ENCODE results near the gene NCAPD3.

NCAPD3 gene

DNA sequence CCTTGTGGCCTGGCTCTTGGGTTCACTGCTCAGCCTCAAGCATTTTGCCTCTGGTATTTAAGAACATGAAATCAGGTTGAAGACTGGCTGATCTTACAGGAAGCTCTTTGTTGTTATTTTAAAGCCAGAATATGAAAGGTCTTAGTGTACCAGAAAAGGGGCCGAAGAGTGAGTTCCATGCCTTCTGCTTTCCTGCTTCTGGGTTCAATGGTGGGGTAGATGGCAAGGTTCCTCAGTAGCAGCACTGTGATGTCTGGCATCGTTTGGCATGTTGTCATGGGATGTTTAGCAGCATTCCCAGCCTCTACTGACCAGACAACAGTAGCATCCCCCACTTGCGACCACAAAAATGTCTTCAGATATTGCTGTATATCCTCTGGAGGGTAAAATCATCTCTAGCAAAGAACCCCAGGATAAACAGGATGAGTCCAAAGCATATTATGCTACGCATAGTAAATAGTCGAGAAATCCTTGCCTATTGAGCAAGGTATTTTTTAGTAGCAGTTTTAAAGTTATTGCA is 3.1 kb upstream of the NCAPD3 start:
- Histone ChIP-seq H3K36me3 (replicated peaks in 1 of 2; ENCODE audit: control insufficient read depth in 2 of 2, insufficient read depth in 2 of 2, low read length in 2 of 2) (peaks cover 0 to 5% of the 10 kb centered on the region in 2 donors), H3K23ac (ENCODE audit: low read depth, low read length, poor library complexity) (no peak overlapping the region), H4K8ac (ENCODE audit: low read depth, low read length) (no peak overlapping the region), H3K4me2 (ENCODE audit: insufficient read depth, low read length, poor library complexity, severe bottlenecking) (no peak overlapping the region), H3K27me3 (ENCODE audit: control insufficient read depth in 3 of 3, insufficient read depth in 3 of 3, low read depth in 1 of 3, low read length in 3 of 3) (peaks cover 0 to 4% (median 0%) of the 10 kb centered on the region in 3 experiments), H2AFZ (ENCODE audit: low read length) (no peak overlapping the region), H2BK12ac (ENCODE audit: low read length) (no peak overlapping the region), H2BK5ac (ENCODE audit: low read length) (no peak overlapping the region), H3K79me1 (ENCODE audit: low read depth, low read length) (peaks cover 4% of the 10 kb centered on the region), H2BK120ac (ENCODE audit: low read depth, low read length) (no peak overlapping the region), H3K4me1 (ENCODE audit: control insufficient read depth in 2 of 2, insufficient read depth in 1 of 2, low read depth in 1 of 2, low read length in 2 of 2) (peaks cover 12% of the 10 kb centered on the region in 2 donors), H3K4ac (ENCODE audit: low read length) (no peak overlapping the region), H3K14ac (ENCODE audit: low read length) (no peak overlapping the region), H3K27ac (replicated peaks; ENCODE audit: low read length) (no peak overlapping the region), H4K91ac (ENCODE audit: low read depth, low read length, poor library complexity) (no peak overlapping the region), H3K18ac (ENCODE audit: low read length) (no peak overlapping the region), H2BK15ac (ENCODE audit: low read length) (no peak overlapping the region), H2AK5ac (ENCODE audit: low read depth, low read length) (no peak overlapping the region), H3K9me3 (replicated peaks in 1 of 2; ENCODE audit: control insufficient read depth in 2 of 2, insufficient read depth in 1 of 2, low read depth in 1 of 2, low read length in 2 of 2) (no peaks in the 10 kb centered on the region), H3K9ac (ENCODE audit: low read depth, low read length, poor library complexity) (no peak overlapping the region), H3K4me3 (ENCODE audit: low read length in 2 of 2) (no peak overlapping the region)
- WGBS, 2 donors (ENCODE audit: extremely low coverage in 2 of 2, insufficient read length in 2 of 2, insufficient replicate concordance in 1 of 2): no CpG with 5 or more reads among the region's 5 CpGs
- DNase-seq (ENCODE audit: low spot score): no peak

DNA sequence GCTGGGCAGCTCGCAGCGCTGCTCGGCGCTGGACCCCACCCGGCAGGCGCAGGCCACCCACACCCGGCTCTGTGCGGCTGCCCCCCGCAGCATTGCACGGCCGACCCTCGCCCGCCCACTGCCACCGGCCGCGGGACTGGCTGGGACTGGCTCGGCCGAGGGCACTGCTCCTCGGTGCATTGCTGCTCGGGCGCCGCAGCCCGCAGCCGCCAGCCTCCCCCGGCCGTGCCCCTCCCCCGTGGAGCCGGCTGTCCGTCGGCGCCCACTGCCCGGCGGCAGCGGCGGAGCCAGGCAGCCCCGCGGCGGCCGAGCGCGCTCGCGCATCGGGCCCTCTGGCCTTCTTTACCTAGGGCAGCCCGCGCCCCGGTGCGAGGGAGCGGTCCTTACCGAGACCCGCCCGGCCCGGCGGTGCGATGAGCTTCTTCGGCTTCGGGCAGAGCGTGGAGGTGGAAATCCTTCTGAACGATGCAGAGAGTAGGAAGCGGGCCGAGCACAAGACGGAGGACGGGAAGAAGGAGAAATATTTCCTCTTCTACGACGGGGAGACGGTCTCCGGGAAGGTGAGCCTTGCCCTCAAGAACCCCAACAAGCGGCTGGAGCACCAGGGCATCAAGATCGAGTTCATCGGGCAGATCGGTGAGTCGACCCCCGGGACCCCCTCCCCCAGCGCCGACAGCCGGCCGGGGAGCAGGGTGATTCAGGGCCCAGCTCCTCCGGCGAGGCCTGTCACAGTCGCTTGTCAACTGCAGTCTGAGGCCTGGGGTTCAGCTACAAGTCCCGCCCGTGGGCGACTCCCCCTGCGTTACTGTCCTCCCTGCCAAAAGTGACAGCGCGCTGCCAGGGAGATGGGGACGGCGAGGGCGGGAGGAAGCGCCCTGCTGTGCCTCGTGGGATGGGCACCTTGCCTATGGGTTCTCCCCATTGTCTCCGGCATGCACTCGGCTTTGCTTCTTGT is 1.2 kb upstream of the NCAPD3 start:
- Histone ChIP-seq H3K27ac (replicated peaks; ENCODE audit: low read length) (no peak overlapping the region), H3K4ac (ENCODE audit: low read length) (no peak overlapping the region), H3K18ac (ENCODE audit: low read length) (peak overlapping the region; percentile 91), H3K79me1 (ENCODE audit: low read depth, low read length) (peaks cover 2% of the 10 kb centered on the region), H2BK12ac (ENCODE audit: low read length) (peak overlapping the region; percentile 61), H2BK5ac (ENCODE audit: low read length) (peak overlapping the region; percentile 45), H2AFZ (ENCODE audit: low read length) (peak overlapping the region; percentile 96), H3K9ac (ENCODE audit: low read depth, low read length, poor library complexity) (peak overlapping the region; percentile 98), H2AK5ac (ENCODE audit: low read depth, low read length) (peak overlapping the region; percentile 27), H2BK120ac (ENCODE audit: low read depth, low read length) (no peak overlapping the region), H4K8ac (ENCODE audit: low read depth, low read length) (no peak overlapping the region), H3K14ac (ENCODE audit: low read length) (peak overlapping the region; percentile 78), H3K9me3 (replicated peaks in 1 of 2; ENCODE audit: control insufficient read depth in 2 of 2, insufficient read depth in 1 of 2, low read depth in 1 of 2, low read length in 2 of 2) (no peaks in the 10 kb centered on the region), H3K4me2 (ENCODE audit: insufficient read depth, low read length, poor library complexity, severe bottlenecking) (peak overlapping the region; percentile 89), H3K36me3 (replicated peaks in 1 of 2; ENCODE audit: control insufficient read depth in 2 of 2, insufficient read depth in 2 of 2, low read length in 2 of 2) (peaks cover 0 to 18% of the 10 kb centered on the region in 2 donors), H3K23ac (ENCODE audit: low read depth, low read length, poor library complexity) (peak overlapping the region; percentile 86), H3K4me3 (ENCODE audit: low read length in 2 of 2) (peak overlapping the region; percentile 84 to 90), H3K27me3 (ENCODE audit: control insufficient read depth in 3 of 3, insufficient read depth in 3 of 3, low read depth in 1 of 3, low read length in 3 of 3) (peaks cover 0 to 4% (median 0%) of the 10 kb centered on the region in 3 experiments), H3K4me1 (ENCODE audit: control insufficient read depth in 2 of 2, insufficient read depth in 1 of 2, low read depth in 1 of 2, low read length in 2 of 2) (peaks cover 12% of the 10 kb centered on the region in 2 donors), H2BK15ac (ENCODE audit: low read length) (no peak overlapping the region), H4K91ac (ENCODE audit: low read depth, low read length, poor library complexity) (no peak overlapping the region)
- no CpG with 5 or more reads among the region's 93 CpGs for WGBS, 2 donors (ENCODE audit: extremely low coverage in 2 of 2, insufficient read length in 2 of 2, insufficient replicate concordance in 1 of 2)
- peak; percentile 29 for DNase-seq (ENCODE audit: low spot score)

DNA sequence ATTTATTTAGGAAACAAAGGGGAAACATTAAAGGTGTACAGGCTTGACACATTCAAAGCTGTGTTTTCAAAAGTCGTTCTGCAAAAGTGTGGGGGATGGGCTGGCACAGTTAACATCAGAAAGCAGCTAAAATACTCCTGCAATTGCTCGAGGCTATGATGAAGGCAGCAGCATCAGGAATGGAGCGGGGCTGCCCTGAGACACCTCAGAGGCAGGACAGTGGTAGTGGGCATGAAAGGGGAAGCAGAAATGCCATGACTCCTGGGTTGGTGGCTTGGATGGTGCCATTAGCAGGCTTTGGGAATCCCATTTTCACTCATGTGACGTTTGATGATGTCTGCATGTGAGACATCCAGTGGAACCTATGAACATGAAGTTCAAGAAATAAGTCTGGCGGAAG is 646 bp downstream of the NCAPD3 start:
- no peak overlapping the region for H3K14ac ChIP-seq (ENCODE audit: low read length)
- H3K36me3 ChIP-seq (replicated peaks in 1 of 2; ENCODE audit: control insufficient read depth in 2 of 2, insufficient read depth in 2 of 2, low read length in 2 of 2): peaks cover 6 to 36% of the 10 kb centered on the region in 2 donors
- H3K18ac ChIP-seq (ENCODE audit: low read length): no peak overlapping the region
- no peak overlapping the region for H3K27ac ChIP-seq (replicated peaks; ENCODE audit: low read length)
- no peak overlapping the region for H2BK120ac ChIP-seq (ENCODE audit: low read depth, low read length)
- peaks cover 9 to 12% of the 10 kb centered on the region in 2 donors for H3K4me1 ChIP-seq (ENCODE audit: control insufficient read depth in 2 of 2, insufficient read depth in 1 of 2, low read depth in 1 of 2, low read length in 2 of 2)
- no peak overlapping the region for H3K23ac ChIP-seq (ENCODE audit: low read depth, low read length, poor library complexity)
- no peak overlapping the region for H3K4ac ChIP-seq (ENCODE audit: low read length)
- H2BK15ac ChIP-seq (ENCODE audit: low read length): no peak overlapping the region
- H3K79me1 ChIP-seq (ENCODE audit: low read depth, low read length): peaks cover 5% of the 10 kb centered on the region
- H3K27me3 ChIP-seq (ENCODE audit: control insufficient read depth in 3 of 3, insufficient read depth in 3 of 3, low read depth in 1 of 3, low read length in 3 of 3): peaks cover 0 to 4% (median 0%) of the 10 kb centered on the region in 3 experiments
- no peak overlapping the region for H2AK5ac ChIP-seq (ENCODE audit: low read depth, low read length)
- peak overlapping the region; percentile 87 for H3K9ac ChIP-seq (ENCODE audit: low read depth, low read length, poor library complexity)
- H2BK5ac ChIP-seq (ENCODE audit: low read length): no peak overlapping the region
- no peak overlapping the region for H4K91ac ChIP-seq (ENCODE audit: low read depth, low read length, poor library complexity)
- no CpG with 5 or more reads among the region's 5 CpGs for WGBS, 2 donors (ENCODE audit: extremely low coverage in 2 of 2, insufficient read length in 2 of 2, insufficient replicate concordance in 1 of 2)
- H2AFZ ChIP-seq (ENCODE audit: low read length): peak overlapping the region; percentile 96
- H2BK12ac ChIP-seq (ENCODE audit: low read length): no peak overlapping the region
- H3K4me3 ChIP-seq (ENCODE audit: low read length in 2 of 2): peak overlapping the region; percentile 87 to 90
- no peaks in the 10 kb centered on the region for H3K9me3 ChIP-seq (replicated peaks in 1 of 2; ENCODE audit: control insufficient read depth in 2 of 2, insufficient read depth in 1 of 2, low read depth in 1 of 2, low read length in 2 of 2)
- DNase-seq (ENCODE audit: low spot score): no peak
- H4K8ac ChIP-seq (ENCODE audit: low read depth, low read length): no peak overlapping the region
- peak overlapping the region; percentile 63 for H3K4me2 ChIP-seq (ENCODE audit: insufficient read depth, low read length, poor library complexity, severe bottlenecking)

DNA sequence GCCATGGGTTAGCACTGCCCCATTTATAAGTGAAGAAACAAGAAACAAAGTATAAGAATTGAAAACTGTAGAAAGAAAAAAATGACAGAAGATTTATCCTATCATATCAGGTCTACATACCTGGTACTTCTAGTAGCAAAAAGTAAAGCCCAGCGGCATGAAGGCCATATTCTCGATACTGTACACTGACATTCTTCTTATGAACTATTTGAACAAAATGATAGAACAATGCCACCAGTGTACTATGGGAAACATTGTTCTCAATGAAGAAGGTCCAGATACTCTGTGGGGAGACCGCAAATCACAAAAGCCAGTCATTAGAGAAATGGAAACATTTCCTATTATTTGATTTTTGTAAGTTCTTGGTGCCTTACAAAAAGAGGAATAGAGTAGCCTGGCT is 7.0 kb downstream of the NCAPD3 start:
- no peaks in the 10 kb centered on the region for H3K4me1 ChIP-seq (ENCODE audit: control insufficient read depth in 2 of 2, insufficient read depth in 1 of 2, low read depth in 1 of 2, low read length in 2 of 2)
- H3K23ac ChIP-seq (ENCODE audit: low read depth, low read length, poor library complexity): no peak overlapping the region
- H3K14ac ChIP-seq (ENCODE audit: low read length): no peak overlapping the region
- H3K27me3 ChIP-seq (ENCODE audit: control insufficient read depth in 3 of 3, insufficient read depth in 3 of 3, low read depth in 1 of 3, low read length in 3 of 3): no peaks in the 10 kb centered on the region
- H2AFZ ChIP-seq (ENCODE audit: low read length): no peak overlapping the region
- no peak overlapping the region for H4K8ac ChIP-seq (ENCODE audit: low read depth, low read length)
- peaks cover 7 to 94% of the 10 kb centered on the region in 2 donors for H3K36me3 ChIP-seq (replicated peaks in 1 of 2; ENCODE audit: control insufficient read depth in 2 of 2, insufficient read depth in 2 of 2, low read length in 2 of 2)
- H3K4me3 ChIP-seq (ENCODE audit: low read length in 2 of 2): no peak overlapping the region
- WGBS, 2 donors (ENCODE audit: extremely low coverage in 2 of 2, insufficient read length in 2 of 2, insufficient replicate concordance in 1 of 2): no CpG with 5 or more reads among the region's 3 CpGs
- DNase-seq (ENCODE audit: low spot score): no peak
- H3K4me2 ChIP-seq (ENCODE audit: insufficient read depth, low read length, poor library complexity, severe bottlenecking): no peak overlapping the region
- H4K91ac ChIP-seq (ENCODE audit: low read depth, low read length, poor library complexity): no peak overlapping the region
- no peak overlapping the region for H2BK15ac ChIP-seq (ENCODE audit: low read length)
- no peak overlapping the region for H3K18ac ChIP-seq (ENCODE audit: low read length)
- no peak overlapping the region for H2BK5ac ChIP-seq (ENCODE audit: low read length)
- no peak overlapping the region for H2AK5ac ChIP-seq (ENCODE audit: low read depth, low read length)
- H3K9me3 ChIP-seq (replicated peaks in 1 of 2; ENCODE audit: control insufficient read depth in 2 of 2, insufficient read depth in 1 of 2, low read depth in 1 of 2, low read length in 2 of 2): no peaks in the 10 kb centered on the region
- no peak overlapping the region for H3K4ac ChIP-seq (ENCODE audit: low read length)
- H2BK120ac ChIP-seq (ENCODE audit: low read depth, low read length): no peak overlapping the region
- H3K9ac ChIP-seq (ENCODE audit: low read depth, low read length, poor library complexity): no peak overlapping the region
- no peak overlapping the region for H2BK12ac ChIP-seq (ENCODE audit: low read length)
- peaks cover 3% of the 10 kb centered on the region for H3K79me1 ChIP-seq (ENCODE audit: low read depth, low read length)
- no peak overlapping the region for H3K27ac ChIP-seq (replicated peaks; ENCODE audit: low read length)

All from neuronal stem cell (in vitro differentiated cells).